Keratinocyte (primary cell): ENCODE results near the gene TCF20.

Experiments used
- EZH2 ChIP-seq: IDR thresholded peaks from one replicate; pipeline ENCODE4 v1.6.1; 2012; ENCODE audit warnings: inconsistent platforms, mild to moderate bottlenecking, low read length, moderate library complexity
- TF ChIP-seq, protein P1 (sequence below), 3 experiments: IDR thresholded peaks in 1 of 3; conservative IDR thresholded peaks in 1 of 3; optimal IDR thresholded peaks in 1 of 3; 2 replicates in 2 of 3; 3 replicates in 1 of 3; pipeline versions ENCODE3 to v1.5.1; 2011; ENCODE audit warnings: low read length in 3 of 3, mild to moderate bottlenecking in 3 of 3, moderate library complexity in 2 of 3, control low read depth in 1 of 3, inconsistent platforms in 1 of 3; ENCODE audit not compliant: insufficient read depth in 2 of 3; ENCODE audit errors: extremely low read depth in 1 of 3

DNA sequence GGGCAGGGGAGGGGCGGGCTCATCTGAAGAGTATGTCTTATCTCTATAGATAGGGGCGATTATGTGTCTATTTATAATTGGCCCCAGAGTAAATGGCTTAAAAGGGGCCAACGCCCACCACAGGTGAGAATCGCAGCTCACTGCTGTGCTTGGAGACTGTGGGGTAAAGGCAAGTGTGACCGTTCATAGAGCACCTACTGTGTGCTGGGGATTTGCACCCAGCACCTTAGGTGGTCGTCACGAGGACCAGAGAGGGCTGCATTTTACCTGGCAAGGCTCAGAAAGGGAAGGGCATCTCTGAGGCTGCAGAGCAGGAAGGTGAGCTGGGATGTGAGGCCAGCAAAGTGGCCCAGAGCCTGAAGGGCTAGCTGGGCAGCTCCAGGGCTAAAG, 13.7 kb upstream of the TCF20 start:
- no peak for TF ChIP-seq EZH2
- TF ChIP-seq, protein P1, sequence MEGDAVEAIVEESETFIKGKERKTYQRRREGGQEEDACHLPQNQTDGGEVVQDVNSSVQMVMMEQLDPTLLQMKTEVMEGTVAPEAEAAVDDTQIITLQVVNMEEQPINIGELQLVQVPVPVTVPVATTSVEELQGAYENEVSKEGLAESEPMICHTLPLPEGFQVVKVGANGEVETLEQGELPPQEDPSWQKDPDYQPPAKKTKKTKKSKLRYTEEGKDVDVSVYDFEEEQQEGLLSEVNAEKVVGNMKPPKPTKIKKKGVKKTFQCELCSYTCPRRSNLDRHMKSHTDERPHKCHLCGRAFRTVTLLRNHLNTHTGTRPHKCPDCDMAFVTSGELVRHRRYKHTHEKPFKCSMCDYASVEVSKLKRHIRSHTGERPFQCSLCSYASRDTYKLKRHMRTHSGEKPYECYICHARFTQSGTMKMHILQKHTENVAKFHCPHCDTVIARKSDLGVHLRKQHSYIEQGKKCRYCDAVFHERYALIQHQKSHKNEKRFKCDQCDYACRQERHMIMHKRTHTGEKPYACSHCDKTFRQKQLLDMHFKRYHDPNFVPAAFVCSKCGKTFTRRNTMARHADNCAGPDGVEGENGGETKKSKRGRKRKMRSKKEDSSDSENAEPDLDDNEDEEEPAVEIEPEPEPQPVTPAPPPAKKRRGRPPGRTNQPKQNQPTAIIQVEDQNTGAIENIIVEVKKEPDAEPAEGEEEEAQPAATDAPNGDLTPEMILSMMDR (optimal IDR thresholded peaks at IDR 0.05 in 1 of 3, IDR thresholded peaks at IDR 0.05 in 1 of 3, conservative IDR thresholded peaks at IDR 0.05 in 1 of 3; ENCODE audit: extremely low read depth in 1 of 3, insufficient read depth in 2 of 3, low read length in 3 of 3): no peak
